Brain microvascular endothelial cell (primary cell): ENCODE measurements around the gene LAMTOR3.

Source experiments
- DNase-seq: peaks from one replicate; pipeline ENCODE4 v3.0.0-alpha.2; 2020
- H3K27ac ChIP-seq: fragments of 250-450 bp; sonication (Bioruptor Pico); 2 replicates; pipeline ENCODE4 v1.5.1; 2020; ENCODE audit warnings: mild to moderate bottlenecking, moderate library complexity
- H3K27me3 ChIP-seq: fragments of 250-450 bp; sonication (Bioruptor Pico); replicated peaks from 2 replicates; pipeline ENCODE4 v1.5.1; 2020; ENCODE audit warnings: mild to moderate bottlenecking
- H3K36me3 ChIP-seq: fragments of 250-450 bp; sonication (Bioruptor Pico); replicated peaks from 2 replicates; pipeline ENCODE4 v1.5.1; 2020; ENCODE audit warnings: mild to moderate bottlenecking
- H3K4me3 ChIP-seq: 2 replicates; pipeline ENCODE4 v1.5.1; 2011; ENCODE audit warnings: low read depth, mild to moderate bottlenecking, control low read depth, low read length, moderate library complexity
- CTCF ChIP-seq: IDR thresholded peaks from 2 replicates; pipeline ENCODE4 v1.5.1; 2011; ENCODE audit warnings: low read depth, mild to moderate bottlenecking, moderate library complexity, low read length, control low read depth, inconsistent platforms; ENCODE audit errors: missing control alignments
- in situ Hi-C: cut with HindIII; loops from 2 replicates; pipeline ENCODE4 v1.10.0; 2017; ENCODE audit warnings: low sequenced_read_pairs, low pct_ligation_motif_present

The LAMTOR3 gene

GRCh38 chr4:99891351-99891750, 2.9 kb downstream of the LAMTOR3 start:
- no peak for TF ChIP-seq CTCF
- in situ Hi-C loops: no loop called here
- no peak for DNase-seq
- Histone ChIP-seq H3K27ac (no peak overlapping the region), H3K4me3 (no peak overlapping the region), H3K36me3 (peaks cover 4% of the 10 kb centered on the region), H3K27me3 (no peaks in the 10 kb centered on the region)

- Histone ChIP-seq H3K27me3 (no peaks in the 10 kb centered on the region), H3K27ac (no peak overlapping the region), H3K36me3 (peaks cover 7% of the 10 kb centered on the region), H3K4me3 (no peak overlapping the region)
- TF ChIP-seq CTCF: no peak
- no peak for DNase-seq
- in situ Hi-C loops: no loop called here
Observed at GRCh38 chr4:99887837-99888236, 6.4 kb downstream of the LAMTOR3 start.

- peaks cover 12% of the 10 kb centered on the region for H3K36me3 ChIP-seq
- H3K27ac ChIP-seq: no peak overlapping the region
- DNase-seq: peak; percentile 77
- no peak overlapping the region for H3K4me3 ChIP-seq
- no peaks in the 10 kb centered on the region for H3K27me3 ChIP-seq
- in situ Hi-C loops: no loop called here
- no peak for TF ChIP-seq CTCF
Observed at GRCh38 chr4:99886146-99886545, 8.1 kb downstream of the LAMTOR3 start.

GRCh38 chr4:99885687-99886086, 8.5 kb downstream of the LAMTOR3 start:
- Histone ChIP-seq H3K36me3 (peaks cover 15% of the 10 kb centered on the region), H3K27ac (no peak overlapping the region), H3K4me3 (no peak overlapping the region), H3K27me3 (no peaks in the 10 kb centered on the region)
- TF ChIP-seq CTCF: no peak
- DNase-seq: no peak
- in situ Hi-C loops: no loop called here

GRCh38 chr4:99885063-99885664, 9.1 kb downstream of the LAMTOR3 start:
- peak; percentile 22 for DNase-seq
- in situ Hi-C loops: no loop called here
- Histone ChIP-seq H3K36me3 (peaks cover 20% of the 10 kb centered on the region), H3K4me3 (no peak overlapping the region), H3K27ac (no peak overlapping the region), H3K27me3 (no peaks in the 10 kb centered on the region)
- peak; percentile 52 for TF ChIP-seq CTCF

- Histone ChIP-seq H3K36me3 (peaks cover 29% of the 10 kb centered on the region), H3K27ac (no peak overlapping the region), H3K27me3 (no peaks in the 10 kb centered on the region), H3K4me3 (no peak overlapping the region)
- no peak for TF ChIP-seq CTCF
- in situ Hi-C loops: no loop called here
- DNase-seq: no peak
Observed at GRCh38 chr4:99879458-99879857, 14.8 kb downstream of the LAMTOR3 start.
